GOT3 (cell line): ENCODE data around the gene FTL.
A peak's percentile ranks its signal among the peaks of the same experiment; 100 is the strongest.
"Not testable (repeated sequence)": the region's sequence is repeated elsewhere in the genome, so short reads cannot be mapped to it uniquely, and the experiment has no call there.

Source experiments
- DNase-seq: peaks from one replicate; lab custom pipeline; 2025; ENCODE audit warnings: mixed read lengths; lab: John Stamatoyannopoulos, UW

The FTL gene

DNA sequence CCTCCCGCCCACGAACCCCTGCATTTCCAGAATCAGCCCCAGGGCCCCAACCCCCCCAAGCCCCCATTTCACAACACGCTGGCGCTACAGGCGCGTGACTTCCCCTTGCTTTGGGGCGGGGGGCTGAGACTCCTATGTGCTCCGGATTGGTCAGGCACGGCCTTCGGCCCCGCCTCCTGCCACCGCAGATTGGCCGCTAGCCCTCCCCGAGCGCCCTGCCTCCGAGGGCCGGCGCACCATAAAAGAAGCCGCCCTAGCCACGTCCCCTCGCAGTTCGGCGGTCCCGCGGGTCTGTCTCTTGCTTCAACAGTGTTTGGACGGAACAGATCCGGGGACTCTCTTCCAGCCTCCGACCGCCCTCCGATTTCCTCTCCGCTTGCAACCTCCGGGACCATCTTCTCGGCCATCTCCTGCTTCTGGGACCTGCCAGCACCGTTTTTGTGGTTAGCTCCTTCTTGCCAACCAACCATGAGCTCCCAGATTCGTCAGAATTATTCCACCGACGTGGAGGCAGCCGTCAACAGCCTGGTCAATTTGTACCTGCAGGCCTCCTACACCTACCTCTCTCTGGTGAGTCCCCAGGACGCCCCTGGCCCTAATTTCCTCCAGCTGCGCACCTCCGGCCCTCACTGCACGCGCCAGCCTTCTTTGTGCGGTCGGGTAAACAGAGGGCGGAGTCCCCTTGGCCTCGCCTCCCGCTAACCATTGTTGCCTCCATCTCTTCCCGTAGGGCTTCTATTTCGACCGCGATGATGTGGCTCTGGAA is at the start of gene FTL:
FTL (plus strand) TSS at position 270 of the 766 bp plus-strand sequence; CDS start at position 469, 199 bp downstream.
- DNase-seq: peak; percentile 94

- no peak for DNase-seq
Measured at GRCh38 chr19:48915757-48916156, 49.4 kb upstream of the FTL start.

GRCh38 chr19:48918071-48918470 is 47.0 kb upstream of the FTL start:
- DNase-seq: no peak

- no peak for DNase-seq
Measured at GRCh38 chr19:48918801-48919247, 46.3 kb upstream of the FTL start.

DNA sequence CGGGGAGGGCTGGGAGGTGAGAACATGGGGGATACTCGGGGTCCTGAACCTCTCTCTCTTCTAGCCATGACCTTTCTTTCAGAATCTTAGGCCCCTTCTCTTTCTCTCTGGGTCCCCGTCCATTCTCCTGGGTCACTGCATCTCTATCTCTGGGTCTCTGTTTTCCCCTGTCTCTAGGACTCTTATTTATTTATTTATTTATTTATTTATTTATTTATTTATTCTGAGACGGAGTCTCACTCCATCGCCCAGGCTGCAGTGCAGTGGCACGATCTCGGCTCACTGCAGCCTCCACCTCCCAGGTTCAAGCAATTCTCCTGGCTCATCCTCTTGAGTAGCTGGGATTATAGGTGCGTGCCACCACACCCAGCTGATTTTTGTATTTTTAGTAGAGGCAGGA is 45.8 kb upstream of the FTL start:
- DNase-seq: not testable (repeated sequence)

GRCh38 chr19:48920949-48921348 is 44.2 kb upstream of the FTL start:
- no peak for DNase-seq

DNA sequence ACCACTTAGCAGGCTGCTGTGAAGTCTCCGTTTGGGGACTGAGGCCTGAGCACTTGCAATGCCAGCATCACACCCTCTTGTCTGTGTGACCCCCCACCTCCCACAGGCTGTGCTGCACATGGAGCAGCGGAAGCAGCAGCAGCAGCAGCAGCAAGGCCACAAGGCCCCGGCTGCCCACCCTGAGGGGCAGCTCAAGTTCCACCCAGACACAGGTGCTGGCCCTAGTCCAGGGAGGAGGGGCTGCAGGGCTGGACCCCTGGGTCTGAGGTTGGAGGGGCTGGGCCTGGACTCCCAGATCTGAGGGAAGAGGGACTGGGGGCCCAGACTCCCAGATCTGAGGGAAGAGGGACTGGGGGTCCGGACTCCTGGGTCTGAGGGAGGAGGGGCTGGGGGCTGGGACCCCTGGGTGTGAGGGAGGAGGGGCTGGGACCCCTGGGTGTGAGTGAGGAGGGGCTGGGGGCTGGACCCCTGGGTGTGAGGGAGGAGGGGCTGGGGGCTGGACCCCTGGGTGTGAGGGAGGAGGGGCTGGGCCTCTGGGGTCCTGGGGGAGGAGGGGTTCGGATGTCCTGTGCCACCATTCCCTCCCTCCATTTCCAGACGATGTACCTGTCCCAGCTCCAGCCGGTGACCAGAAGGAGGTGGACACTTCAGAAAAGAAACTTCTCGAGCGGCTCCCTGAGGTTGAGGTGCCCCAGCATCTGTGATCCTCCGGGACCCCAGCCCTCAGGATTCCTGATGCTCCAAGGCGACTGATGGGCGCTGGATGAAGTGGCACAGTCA is 43.2 kb upstream of the FTL start:
- no peak for DNase-seq

DNA sequence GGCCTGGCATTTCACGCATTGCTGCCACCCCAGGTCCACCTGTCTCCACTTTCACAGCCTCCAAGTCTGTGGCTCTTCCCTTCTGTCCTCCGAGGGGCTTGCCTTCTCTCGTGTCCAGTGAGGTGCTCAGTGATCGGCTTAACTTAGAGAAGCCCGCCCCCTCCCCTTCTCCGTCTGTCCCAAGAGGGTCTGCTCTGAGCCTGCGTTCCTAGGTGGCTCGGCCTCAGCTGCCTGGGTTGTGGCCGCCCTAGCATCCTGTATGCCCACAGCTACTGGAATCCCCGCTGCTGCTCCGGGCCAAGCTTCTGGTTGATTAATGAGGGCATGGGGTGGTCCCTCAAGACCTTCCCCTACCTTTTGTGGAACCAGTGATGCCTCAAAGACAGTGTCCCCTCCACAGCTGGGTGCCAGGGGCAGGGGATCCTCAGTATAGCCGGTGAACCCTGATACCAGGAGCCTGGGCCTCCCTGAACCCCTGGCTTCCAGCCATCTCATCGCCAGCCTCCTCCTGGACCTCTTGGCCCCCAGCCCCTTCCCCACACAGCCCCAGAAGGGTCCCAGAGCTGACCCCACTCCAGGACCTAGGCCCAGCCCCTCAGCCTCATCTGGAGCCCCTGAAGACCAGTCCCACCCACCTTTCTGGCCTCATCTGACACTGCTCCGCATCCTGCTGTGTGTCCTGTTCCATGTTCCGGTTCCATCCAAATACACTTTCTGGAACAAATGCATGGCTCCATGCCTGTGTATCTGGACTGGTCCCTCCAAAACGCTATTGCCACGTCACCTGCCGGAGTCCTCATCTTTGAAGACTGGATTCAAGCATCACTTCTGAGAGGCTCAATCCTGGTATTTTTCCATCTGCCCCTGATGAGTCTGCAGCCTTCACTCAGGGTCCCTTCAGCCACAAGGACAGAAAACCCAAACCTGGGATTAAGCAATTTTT is 42.3 kb upstream of the FTL start:
- no peak for DNase-seq

DNA sequence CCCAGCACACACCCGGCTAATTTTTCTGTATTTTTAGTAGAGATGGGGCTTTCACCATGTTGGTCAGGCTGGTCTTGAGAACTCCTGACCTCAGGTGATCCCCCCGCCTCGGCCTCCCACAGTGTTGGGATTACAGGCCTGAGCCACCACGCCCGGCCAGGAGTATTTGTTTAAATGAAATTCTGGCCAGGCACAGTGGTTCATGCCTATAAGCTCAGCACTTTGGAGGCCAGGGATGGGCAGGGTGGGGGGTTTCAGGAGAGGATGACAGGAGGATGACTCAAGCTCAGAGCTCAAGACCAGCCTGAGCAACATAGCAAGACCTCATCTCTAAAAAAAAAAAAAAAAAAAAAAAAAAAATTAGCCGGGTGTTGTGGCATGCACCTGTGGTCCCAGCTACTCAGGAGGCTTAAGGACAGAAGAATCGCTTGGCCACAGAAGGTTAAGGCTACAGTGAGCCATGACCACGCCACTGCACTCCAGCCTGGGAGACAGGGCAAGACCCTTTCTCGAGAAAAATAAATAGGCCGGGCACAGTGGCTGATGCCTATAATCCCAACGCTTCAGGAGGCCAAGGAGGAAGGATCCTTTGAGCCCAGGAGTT is 39.8 kb upstream of the FTL start:
- DNase-seq: no peak

DNA sequence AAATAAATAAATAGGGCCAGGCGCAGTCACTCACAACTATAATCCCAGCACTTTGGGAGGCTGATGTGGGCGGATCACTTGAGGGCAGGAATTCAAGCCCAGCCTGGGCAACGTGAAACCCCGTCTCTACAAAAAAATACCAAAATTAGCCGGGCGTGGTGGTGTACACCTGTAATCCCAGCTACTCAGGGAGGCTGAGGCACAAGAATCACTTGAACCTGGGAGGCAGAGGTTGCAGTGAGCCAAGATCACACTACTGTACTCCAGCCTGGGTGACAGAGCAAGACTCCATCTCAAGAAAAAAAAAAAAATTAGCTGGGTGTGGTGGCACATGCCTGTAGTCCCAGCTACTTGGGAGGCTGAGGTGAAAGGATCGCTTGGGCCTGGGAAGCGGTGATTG is 39.2 kb upstream of the FTL start:
- DNase-seq: not testable (repeated sequence)

DNA sequence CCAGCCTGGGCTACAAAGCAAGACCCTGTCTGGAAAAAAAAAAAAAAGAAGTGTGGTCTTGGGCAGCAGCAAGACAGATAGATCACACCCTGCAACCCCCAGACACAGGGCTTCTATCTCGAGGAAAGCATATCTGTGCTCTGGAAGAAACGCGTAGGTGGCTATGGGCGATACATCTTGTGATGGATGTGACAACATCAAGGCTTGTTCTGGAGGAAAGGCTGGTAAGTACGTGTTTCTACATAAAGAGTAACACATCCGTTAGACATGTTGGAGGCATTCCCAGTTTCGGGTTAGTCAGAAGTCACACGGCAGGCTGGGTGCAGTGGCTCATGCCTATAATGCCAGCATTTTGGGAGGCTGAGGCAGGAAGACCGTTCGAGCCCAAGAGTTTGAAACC is 38.2 kb upstream of the FTL start:
- DNase-seq: peak; percentile 22

GRCh38 chr19:48927692-48928091 is 37.4 kb upstream of the FTL start:
- not testable (repeated sequence) for DNase-seq

DNA sequence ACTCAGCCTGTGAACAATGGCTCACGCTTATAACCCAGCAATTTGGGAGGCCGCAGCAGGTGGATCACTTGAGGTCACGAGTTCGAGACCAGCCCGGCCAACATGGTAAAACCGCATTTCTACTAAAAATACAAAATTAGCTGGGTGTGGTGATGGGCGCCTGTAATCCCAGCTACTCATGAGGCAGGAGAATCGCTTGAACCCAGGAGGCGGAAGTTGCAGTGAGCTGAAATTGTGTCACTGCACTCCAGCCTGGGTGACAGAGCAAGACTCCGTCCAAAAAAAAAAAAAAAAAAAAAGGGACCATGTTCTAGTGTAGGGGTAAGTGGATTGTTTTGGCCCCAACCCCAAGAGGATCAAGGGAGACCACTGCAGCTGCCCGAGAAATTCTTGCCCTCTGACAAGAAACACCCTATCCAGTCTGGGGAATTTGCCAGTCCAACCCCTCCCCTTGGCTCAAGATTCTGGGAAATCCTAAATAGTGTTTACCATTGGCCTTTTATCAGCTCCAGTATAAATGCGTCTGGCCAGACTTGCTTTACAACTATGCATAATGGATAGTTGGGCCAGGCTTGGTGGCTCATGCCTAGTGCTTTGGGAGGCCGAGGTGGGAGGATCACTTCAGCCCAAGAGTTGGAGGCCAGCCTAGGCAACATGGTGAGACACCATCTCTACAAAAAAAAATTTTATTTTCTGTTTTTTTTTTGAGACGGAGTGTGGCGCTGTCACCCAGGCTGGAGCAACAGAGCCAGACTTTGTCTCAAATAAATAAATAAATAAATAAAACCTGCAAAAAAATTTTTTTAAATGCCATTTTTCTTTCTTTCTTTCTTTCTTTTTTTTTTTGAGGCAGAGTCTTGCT is 36.7 kb upstream of the FTL start:
- DNase-seq: no peak

- no peak for DNase-seq
Measured at GRCh38 chr19:48933382-48933932, 31.7 kb upstream of the FTL start, which contains the start of gene DHDH. Gene DHDH (plus strand): TSS chr19:48933699. CDS start chr19:48933722, 23 bp downstream.

DNA sequence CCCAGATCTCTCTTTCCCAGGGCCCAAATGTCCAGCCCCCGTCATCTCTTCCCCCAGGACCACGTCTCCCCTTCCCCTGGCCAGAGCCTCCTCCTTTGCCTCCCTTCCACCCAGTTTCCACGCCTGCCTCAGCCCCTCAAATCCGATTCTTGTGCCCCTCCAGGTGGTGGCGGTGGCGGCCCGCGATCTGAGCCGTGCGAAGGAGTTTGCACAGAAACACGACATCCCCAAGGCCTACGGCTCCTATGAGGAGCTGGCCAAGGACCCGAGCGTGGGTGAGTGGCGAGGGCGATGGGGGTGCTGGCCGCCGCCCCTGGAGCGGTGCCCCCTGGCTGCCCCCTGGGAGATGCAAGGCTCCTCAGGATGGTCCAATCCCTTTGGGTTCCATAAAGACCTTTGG is 30.3 kb upstream of the FTL start:
- DNase-seq: no peak

- DNase-seq: no peak
Measured at GRCh38 chr19:48935864-48936263, 29.2 kb upstream of the FTL start.

- DNase-seq: no peak
Measured at GRCh38 chr19:48938256-48938655, 26.9 kb upstream of the FTL start.

GRCh38 chr19:48940902-48941301 is 24.2 kb upstream of the FTL start:
- no peak for DNase-seq

- DNase-seq: no peak
Measured at GRCh38 chr19:48943081-48943480, 22.0 kb upstream of the FTL start.

GRCh38 chr19:48945415-48945814 is 19.7 kb upstream of the FTL start:
- DNase-seq: no peak
